Measurements from ENCODE around the gene SLC25A34. TPM values are rescaled to one million over a fixed set of nuclear protein-coding genes. Genes with fewer than 3 reads are reported as not detected.

The SLC25A34 gene
- total RNA-seq, 2 experiments from 2014 or later, result 1.4 to 2.2 TPM

GRCh38 chr1:15748690-15749398 lies 12.8 kb downstream of the SLC25A34 start:
- H3K4me2 ChIP-seq (ENCODE audit: low read length), result no peak overlapping the region
- H3K36me3 ChIP-seq (ENCODE audit: insufficient read depth, low read length), result no peaks in the 10 kb centered on the region
- intact Hi-C loops (cut with micrococcal nuclease; ENCODE audit: unreplicated experiment), result no loop called here
- ChIA-PET POLR2A (no interaction called here), CTCF (ENCODE audit: unreplicated experiment) (no interaction called here)
- no peaks in the 10 kb centered on the region for H3K9me2 ChIP-seq (ENCODE audit: insufficient read depth, low read length)
- H3K9me3 ChIP-seq (ENCODE audit: low read length), result no peaks in the 10 kb centered on the region
- no peak overlapping the region for H2AFZ ChIP-seq (ENCODE audit: low read length)
- H4K20me1 ChIP-seq (ENCODE audit: insufficient read depth, low read length), result no peaks in the 10 kb centered on the region
- no peak overlapping the region for H3K27ac ChIP-seq (ENCODE audit: low read depth, low read length, poor library complexity, severe bottlenecking)
- no peaks in the 10 kb centered on the region for H3K4me1 ChIP-seq (ENCODE audit: insufficient read depth, low read length, poor library complexity, severe bottlenecking)
- no TSS peak for BruUV-seq (replicated peaks)
- TF ChIP-seq CTCF (conservative IDR thresholded peaks at IDR 0.05; ENCODE audit: low read length), result no peak
- no peak for TF ChIP-seq EZH2phosphoT487 (IDR thresholded peaks at IDR 0.05; ENCODE audit: borderline replicate concordance, low read depth, low read length)
- H3K79me2 ChIP-seq (ENCODE audit: insufficient read depth, low read depth, low read length), result no peaks in the 10 kb centered on the region
- no peak for DNase-seq (ENCODE audit: low spot score)
- no peak overlapping the region for H3K4me3 ChIP-seq (ENCODE audit: low read depth, low read length, poor library complexity, severe bottlenecking)

DNA sequence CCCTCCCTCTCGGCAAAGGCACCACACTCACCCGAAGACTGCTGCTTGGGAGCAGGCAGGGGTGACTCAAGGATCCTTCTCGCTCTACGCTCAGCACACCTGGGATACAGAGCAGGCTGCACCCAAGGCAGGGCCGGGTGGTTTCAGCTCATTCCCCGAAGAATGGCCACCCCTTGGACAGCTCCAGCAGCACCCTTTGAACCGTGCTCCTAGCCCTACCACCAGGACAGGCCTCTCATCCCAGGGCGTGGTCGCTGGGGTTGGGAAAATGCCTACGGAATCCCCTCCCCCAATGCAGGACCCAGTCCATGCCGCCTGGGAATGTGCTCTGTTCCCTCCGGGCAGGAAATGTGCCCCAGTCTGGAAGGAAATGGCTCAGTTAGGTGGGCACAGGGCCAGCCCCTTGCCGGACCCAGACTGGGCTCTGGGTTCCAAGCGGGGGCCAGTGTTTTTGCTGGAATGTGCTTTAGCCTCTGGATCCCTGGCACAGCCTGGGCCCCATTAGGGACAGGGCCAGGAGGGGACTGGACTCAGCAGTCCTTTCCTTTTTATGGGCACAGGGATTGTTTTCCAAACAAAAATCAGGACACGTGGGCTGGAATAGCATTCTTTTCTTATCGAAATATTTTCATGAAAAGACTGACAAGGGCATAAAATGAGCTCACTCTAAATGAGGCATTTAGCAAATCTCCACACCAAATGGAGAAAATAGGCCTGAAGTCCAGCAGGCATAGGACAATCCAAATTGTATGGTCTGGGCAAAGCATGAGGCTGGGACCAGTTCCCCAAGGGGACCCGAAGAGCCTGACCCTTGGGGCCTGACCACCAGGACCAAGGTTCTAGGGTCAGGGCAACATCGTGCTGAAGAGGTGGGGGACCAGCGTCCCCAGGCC lies 13.6 kb downstream of the SLC25A34 start:
- no peak for TF ChIP-seq CTCF (conservative IDR thresholded peaks at IDR 0.05; ENCODE audit: low read length)
- TF ChIP-seq EZH2phosphoT487 (IDR thresholded peaks at IDR 0.05; ENCODE audit: borderline replicate concordance, low read depth, low read length), result no peak
- Histone ChIP-seq H2AFZ (ENCODE audit: low read length) (no peak overlapping the region), H3K9me2 (ENCODE audit: insufficient read depth, low read length) (no peaks in the 10 kb centered on the region), H3K9me3 (ENCODE audit: low read length) (no peaks in the 10 kb centered on the region), H4K20me1 (ENCODE audit: insufficient read depth, low read length) (no peaks in the 10 kb centered on the region), H3K27ac (ENCODE audit: low read depth, low read length, poor library complexity, severe bottlenecking) (no peak overlapping the region), H3K4me3 (ENCODE audit: low read depth, low read length, poor library complexity, severe bottlenecking) (no peak overlapping the region), H3K4me1 (ENCODE audit: insufficient read depth, low read length, poor library complexity, severe bottlenecking) (no peaks in the 10 kb centered on the region), H3K36me3 (ENCODE audit: insufficient read depth, low read length) (no peaks in the 10 kb centered on the region), H3K79me2 (ENCODE audit: insufficient read depth, low read depth, low read length) (no peaks in the 10 kb centered on the region), H3K4me2 (ENCODE audit: low read length) (no peak overlapping the region)
- ChIA-PET POLR2A (no interaction called here), CTCF (ENCODE audit: unreplicated experiment) (no interaction called here)
- DNase-seq (ENCODE audit: low spot score), result no peak
- BruUV-seq (replicated peaks), result no TSS peak
- intact Hi-C loops (cut with micrococcal nuclease; ENCODE audit: unreplicated experiment), result no loop called here

DNA sequence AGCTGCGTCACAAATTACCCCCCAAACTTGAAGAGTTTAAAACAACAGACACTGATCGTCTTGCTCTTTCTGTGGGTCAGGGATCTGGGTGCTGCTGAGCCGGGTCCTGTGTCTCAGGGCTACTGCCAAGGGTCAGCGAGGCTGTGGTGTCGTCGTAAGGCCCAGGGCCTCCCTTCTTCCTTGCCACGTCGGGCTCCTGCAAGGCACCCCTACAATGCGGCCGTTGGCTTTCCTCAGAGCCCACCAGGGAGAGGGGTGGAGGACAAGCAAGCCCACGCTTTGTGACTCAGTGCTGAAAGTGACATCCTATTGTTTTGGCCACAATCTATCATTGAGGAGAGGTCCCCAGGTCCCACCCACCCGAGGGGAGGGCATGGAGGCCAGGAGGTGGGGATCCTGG lies 14.9 kb downstream of the SLC25A34 start:
- Histone ChIP-seq H3K4me2 (ENCODE audit: low read length) (no peak overlapping the region), H3K4me1 (ENCODE audit: insufficient read depth, low read length, poor library complexity, severe bottlenecking) (no peaks in the 10 kb centered on the region), H3K9me3 (ENCODE audit: low read length) (no peaks in the 10 kb centered on the region), H3K27ac (ENCODE audit: low read depth, low read length, poor library complexity, severe bottlenecking) (no peak overlapping the region), H3K79me2 (ENCODE audit: insufficient read depth, low read depth, low read length) (no peaks in the 10 kb centered on the region), H3K4me3 (ENCODE audit: low read depth, low read length, poor library complexity, severe bottlenecking) (no peak overlapping the region), H3K36me3 (ENCODE audit: insufficient read depth, low read length) (no peaks in the 10 kb centered on the region), H3K9me2 (ENCODE audit: insufficient read depth, low read length) (no peaks in the 10 kb centered on the region), H2AFZ (ENCODE audit: low read length) (no peak overlapping the region), H4K20me1 (ENCODE audit: insufficient read depth, low read length) (no peaks in the 10 kb centered on the region)
- no TSS peak for BruUV-seq (replicated peaks)
- no peak for DNase-seq (ENCODE audit: low spot score)
- CTCF ChIA-PET (ENCODE audit: unreplicated experiment), result no interaction called here
- POLR2A ChIA-PET, result interaction anchor here (0.7 kb wide), 1 partner anchor 132 kb away, joined by 4 read pairs; no protein-coding TSS in a partner anchor
- no peak for TF ChIP-seq EZH2phosphoT487 (IDR thresholded peaks at IDR 0.05; ENCODE audit: borderline replicate concordance, low read depth, low read length)
- TF ChIP-seq CTCF (conservative IDR thresholded peaks at IDR 0.05; ENCODE audit: low read length), result no peak
- intact Hi-C loops (cut with micrococcal nuclease; ENCODE audit: unreplicated experiment), result no loop called here
